Panc1 (cell line): ENCODE data around the gene TMEM201.

Source experiments
- POLR2AphosphoS5 ChIP-seq: IDR thresholded peaks from 2 replicates; pipeline ENCODE4 v1.6.1; 2012; ENCODE audit warnings: mild to moderate bottlenecking, low read depth, low read length, moderate library complexity
- SIN3A ChIP-seq: IDR thresholded peaks from 2 replicates; pipeline ENCODE4 v1.6.1; 2012; ENCODE audit warnings: low read depth, mild to moderate bottlenecking, low read length, moderate library complexity, borderline replicate concordance; ENCODE audit not compliant: insufficient read depth
- TCF7L2 ChIP-seq: IDR thresholded peaks from 2 replicates; pipeline ENCODE4 v1.6.1; 2011; ENCODE audit warnings: mild to moderate bottlenecking, low read depth, low read length, inconsistent platforms
- TF ChIP-seq, protein P1 (sequence below): fragments of 450-650 bp; IDR thresholded peaks from 2 replicates; pipeline ENCODE4 v1.5.1; 2017; ENCODE audit warnings: mild to moderate bottlenecking
- TF ChIP-seq, protein P2 (sequence below), 2 experiments: IDR thresholded peaks; 2 replicates each; pipeline ENCODE4 v1.6.1; 2011 to 2012; ENCODE audit warnings: low read depth in 2 of 2, control low read depth in 1 of 2, low read length in 1 of 2, mild to moderate bottlenecking in 1 of 2, moderate library complexity in 1 of 2; ENCODE audit not compliant: insufficient read depth in 1 of 2

DNA sequence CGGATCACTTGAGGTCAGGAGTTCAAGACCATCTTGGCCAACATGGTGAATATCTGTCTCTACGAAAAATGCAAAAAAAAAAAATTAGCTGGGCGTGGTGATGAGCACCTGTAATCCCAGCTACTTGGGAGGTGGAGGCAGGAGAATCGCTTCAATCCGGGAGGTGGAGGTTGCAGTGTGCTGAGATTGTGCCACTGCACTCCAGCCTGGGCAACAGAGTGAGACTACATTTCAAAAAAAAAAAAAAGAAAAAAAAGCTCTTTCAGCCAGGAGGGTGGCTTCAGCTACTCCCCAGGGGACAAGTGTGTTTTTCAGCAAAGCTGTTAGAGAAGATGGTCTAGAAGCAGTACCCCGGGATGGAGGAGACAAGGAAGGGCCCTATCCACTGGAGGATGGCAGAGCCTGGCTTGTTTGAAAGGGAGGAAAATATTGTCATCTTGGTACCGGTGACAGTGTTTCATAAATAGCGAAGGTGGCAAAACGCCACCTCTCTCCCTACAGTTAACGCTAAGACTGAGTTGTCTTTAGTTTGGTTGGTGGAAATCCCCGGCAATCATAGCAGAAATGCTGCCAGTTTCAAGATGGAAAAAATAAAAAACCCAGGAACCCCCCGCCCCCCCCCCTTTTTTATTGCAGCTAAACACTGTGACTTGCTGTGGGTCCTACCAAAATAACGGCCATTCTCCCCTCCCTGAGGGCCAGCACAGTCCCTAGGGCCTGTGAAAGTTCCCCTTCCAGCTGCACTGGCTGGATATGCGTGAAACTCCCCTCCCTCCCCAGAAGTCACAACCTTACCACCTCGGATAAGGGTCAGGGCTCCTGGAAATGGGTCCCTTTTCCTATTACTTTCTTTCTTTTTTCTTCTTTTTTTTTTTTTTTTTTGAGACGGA, 66.4 kb downstream of the TMEM201 start:
- TF ChIP-seq, protein P1, sequence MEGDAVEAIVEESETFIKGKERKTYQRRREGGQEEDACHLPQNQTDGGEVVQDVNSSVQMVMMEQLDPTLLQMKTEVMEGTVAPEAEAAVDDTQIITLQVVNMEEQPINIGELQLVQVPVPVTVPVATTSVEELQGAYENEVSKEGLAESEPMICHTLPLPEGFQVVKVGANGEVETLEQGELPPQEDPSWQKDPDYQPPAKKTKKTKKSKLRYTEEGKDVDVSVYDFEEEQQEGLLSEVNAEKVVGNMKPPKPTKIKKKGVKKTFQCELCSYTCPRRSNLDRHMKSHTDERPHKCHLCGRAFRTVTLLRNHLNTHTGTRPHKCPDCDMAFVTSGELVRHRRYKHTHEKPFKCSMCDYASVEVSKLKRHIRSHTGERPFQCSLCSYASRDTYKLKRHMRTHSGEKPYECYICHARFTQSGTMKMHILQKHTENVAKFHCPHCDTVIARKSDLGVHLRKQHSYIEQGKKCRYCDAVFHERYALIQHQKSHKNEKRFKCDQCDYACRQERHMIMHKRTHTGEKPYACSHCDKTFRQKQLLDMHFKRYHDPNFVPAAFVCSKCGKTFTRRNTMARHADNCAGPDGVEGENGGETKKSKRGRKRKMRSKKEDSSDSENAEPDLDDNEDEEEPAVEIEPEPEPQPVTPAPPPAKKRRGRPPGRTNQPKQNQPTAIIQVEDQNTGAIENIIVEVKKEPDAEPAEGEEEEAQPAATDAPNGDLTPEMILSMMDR = no peak
- no peak for TF ChIP-seq TCF7L2
- TF ChIP-seq, protein P2, sequence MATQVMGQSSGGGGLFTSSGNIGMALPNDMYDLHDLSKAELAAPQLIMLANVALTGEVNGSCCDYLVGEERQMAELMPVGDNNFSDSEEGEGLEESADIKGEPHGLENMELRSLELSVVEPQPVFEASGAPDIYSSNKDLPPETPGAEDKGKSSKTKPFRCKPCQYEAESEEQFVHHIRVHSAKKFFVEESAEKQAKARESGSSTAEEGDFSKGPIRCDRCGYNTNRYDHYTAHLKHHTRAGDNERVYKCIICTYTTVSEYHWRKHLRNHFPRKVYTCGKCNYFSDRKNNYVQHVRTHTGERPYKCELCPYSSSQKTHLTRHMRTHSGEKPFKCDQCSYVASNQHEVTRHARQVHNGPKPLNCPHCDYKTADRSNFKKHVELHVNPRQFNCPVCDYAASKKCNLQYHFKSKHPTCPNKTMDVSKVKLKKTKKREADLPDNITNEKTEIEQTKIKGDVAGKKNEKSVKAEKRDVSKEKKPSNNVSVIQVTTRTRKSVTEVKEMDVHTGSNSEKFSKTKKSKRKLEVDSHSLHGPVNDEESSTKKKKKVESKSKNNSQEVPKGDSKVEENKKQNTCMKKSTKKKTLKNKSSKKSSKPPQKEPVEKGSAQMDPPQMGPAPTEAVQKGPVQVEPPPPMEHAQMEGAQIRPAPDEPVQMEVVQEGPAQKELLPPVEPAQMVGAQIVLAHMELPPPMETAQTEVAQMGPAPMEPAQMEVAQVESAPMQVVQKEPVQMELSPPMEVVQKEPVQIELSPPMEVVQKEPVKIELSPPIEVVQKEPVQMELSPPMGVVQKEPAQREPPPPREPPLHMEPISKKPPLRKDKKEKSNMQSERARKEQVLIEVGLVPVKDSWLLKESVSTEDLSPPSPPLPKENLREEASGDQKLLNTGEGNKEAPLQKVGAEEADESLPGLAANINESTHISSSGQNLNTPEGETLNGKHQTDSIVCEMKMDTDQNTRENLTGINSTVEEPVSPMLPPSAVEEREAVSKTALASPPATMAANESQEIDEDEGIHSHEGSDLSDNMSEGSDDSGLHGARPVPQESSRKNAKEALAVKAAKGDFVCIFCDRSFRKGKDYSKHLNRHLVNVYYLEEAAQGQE (IDR thresholded peaks at IDR 0.05; ENCODE audit: insufficient read depth in 1 of 2, low read depth in 2 of 2, low read length in 1 of 2) = no peak
- no peak for TF ChIP-seq POLR2AphosphoS5
- TF ChIP-seq SIN3A = no peak
